IPS-NIHi7 (cell line): Measurements from ENCODE around the gene RRAGB.
"Not testable (repeated sequence)": the region's sequence is repeated elsewhere in the genome, so short reads cannot be mapped to it uniquely, and the experiment has no call there.

ENCODE experiments used
- DNase-seq: peaks from one replicate; pipeline ENCODE4 v3.0.0; 2012; ENCODE audit warnings: mixed read lengths; ENCODE audit errors: extremely low spot score

The RRAGB gene

DNA sequence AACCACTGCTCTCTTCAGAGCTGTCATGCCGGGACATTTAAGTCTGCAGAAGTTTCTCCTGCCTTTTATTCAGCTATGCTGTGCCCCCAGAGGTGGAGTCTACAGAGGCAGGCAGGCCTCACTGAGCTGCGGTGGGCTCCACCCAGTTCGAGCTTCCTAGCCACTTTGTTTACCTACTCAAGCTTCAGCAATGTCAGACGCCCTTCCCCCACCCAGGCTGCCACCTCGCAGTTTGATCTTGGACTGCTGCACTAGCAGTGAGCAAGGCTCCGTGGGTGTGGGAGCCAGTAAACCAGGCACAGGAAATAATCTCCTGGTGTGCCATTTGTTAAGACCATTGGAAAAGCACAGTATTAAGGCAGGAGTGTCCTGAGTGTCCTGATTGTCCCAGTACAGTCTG lies 56.9 kb downstream of the RRAGB start:
- not testable (repeated sequence) for DNase-seq

GRCh38 chrX:55777596-55777995 lies 60.0 kb downstream of the RRAGB start:
- DNase-seq: no peak

GRCh38 chrX:55778322-55778721 lies 60.8 kb downstream of the RRAGB start:
- no peak for DNase-seq

GRCh38 chrX:55783723-55784122 lies 66.2 kb downstream of the RRAGB start:
- no peak for DNase-seq

DNA sequence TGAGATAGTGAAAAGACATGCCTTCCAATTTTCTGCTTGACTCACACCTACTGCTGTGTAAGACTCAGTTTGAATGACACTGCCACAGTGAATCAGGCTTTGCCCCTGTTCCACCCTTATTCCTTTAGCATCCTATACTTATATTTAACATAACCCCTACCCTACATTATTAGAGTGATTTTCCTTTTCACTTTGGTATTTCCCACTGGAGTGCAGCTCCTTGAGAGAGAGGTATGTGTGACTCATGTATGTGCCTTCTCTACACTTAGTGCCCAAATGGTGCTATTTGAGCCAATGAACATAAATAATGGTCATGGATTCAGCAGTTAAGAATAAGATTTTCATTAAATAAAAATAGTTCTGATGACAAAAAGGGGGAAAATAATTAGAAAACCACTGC lies 69.5 kb downstream of the RRAGB start:
- DNase-seq: no peak

- DNase-seq: no peak
Observed at GRCh38 chrX:55787727-55788126, 70.2 kb downstream of the RRAGB start.

DNA sequence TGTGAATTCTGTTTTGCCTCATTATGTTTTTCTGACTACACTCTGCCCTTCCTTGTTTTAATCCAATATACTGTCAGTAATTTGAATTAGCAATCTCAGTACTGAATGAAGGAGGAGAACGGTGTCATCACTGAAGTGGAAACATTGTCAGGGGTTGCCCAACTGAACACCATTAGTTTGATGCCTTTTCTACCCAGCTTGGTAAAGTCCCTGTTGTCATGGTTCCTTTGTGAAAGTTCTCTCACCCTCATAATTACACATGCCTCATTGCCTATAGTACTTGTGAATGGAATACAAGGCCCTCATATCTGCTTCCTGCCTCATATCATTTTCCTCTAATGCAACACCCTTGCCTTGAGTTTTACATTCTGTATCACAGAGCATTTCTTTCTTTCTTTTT lies 76.9 kb downstream of the RRAGB start:
- no peak for DNase-seq

GRCh38 chrX:55796496-55796895 lies 78.9 kb downstream of the RRAGB start:
- no peak for DNase-seq

DNA sequence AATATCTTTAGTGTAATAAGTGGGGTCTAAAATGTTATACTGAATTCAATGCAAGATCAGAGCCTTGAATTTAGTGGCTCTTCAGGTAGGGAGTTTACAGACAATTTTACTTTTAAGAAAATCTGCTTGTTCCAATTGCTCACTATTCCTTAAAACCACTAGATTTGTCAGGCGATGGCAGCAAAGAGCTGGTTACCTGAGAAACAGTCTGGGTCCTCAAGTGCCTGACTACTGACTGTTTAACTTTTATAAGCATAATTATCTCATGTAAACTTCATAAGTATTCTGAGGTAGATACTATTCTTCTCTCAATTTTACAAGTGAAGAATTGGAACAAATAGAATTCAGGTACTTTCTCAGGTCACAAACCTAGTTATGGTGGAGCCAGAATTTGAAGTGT lies 84.3 kb downstream of the RRAGB start:
- DNase-seq: no peak
